SU-DHL-6 (cell line): Measurements from ENCODE around the gene ATP5F1D.

Experiments
- EZH2phosphoT487 ChIP-seq: fragments of 200-600 bp; sonication (generic), shearing (Covaris generic); conservative IDR thresholded peaks from 2 replicates; pipeline ENCODE4 v1.6.1; 2018; ENCODE audit warnings: mild to moderate bottlenecking, antibody characterized with exemption, low read length, moderate library complexity, mixed read lengths
- TF ChIP-seq, protein P1 (sequence below): fragments of 200-600 bp; sonication (generic); IDR thresholded peaks from one replicate; pipeline ENCODE4 v1.5.1; 2017; ENCODE audit warnings: antibody characterized with exemption, mild to moderate bottlenecking, low read length, moderate library complexity; ENCODE audit not compliant: insufficient read depth, poor library complexity, severe bottlenecking

DNA sequence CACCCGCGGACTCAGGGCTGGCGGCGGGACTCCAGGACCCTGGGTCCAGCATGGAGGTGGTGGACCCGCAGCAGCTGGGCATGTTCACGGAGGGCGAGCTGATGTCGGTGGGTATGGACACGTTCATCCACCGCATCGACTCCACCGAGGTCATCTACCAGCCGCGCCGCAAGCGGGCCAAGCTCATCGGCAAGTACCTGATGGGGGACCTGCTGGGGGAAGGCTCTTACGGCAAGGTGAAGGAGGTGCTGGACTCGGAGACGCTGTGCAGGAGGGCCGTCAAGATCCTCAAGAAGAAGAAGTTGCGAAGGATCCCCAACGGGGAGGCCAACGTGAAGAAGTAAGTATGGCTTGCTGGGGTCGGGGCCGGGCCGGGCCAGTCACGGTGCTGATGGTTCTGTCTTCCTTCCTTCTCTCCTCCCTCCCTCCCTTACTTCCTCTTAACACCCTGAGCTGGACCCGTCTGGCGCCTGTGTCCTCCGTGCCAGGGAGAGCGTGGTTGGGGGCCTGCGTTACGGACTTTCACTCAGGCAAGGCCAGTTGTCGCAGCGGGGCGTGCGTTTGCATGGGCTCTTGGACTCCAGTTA, 34.6 kb upstream of the ATP5F1D start:
- TF ChIP-seq, protein P1, sequence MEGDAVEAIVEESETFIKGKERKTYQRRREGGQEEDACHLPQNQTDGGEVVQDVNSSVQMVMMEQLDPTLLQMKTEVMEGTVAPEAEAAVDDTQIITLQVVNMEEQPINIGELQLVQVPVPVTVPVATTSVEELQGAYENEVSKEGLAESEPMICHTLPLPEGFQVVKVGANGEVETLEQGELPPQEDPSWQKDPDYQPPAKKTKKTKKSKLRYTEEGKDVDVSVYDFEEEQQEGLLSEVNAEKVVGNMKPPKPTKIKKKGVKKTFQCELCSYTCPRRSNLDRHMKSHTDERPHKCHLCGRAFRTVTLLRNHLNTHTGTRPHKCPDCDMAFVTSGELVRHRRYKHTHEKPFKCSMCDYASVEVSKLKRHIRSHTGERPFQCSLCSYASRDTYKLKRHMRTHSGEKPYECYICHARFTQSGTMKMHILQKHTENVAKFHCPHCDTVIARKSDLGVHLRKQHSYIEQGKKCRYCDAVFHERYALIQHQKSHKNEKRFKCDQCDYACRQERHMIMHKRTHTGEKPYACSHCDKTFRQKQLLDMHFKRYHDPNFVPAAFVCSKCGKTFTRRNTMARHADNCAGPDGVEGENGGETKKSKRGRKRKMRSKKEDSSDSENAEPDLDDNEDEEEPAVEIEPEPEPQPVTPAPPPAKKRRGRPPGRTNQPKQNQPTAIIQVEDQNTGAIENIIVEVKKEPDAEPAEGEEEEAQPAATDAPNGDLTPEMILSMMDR, result no peak
- no peak for TF ChIP-seq EZH2phosphoT487
